GM12873 (cell line): ENCODE measurements around the gene SLC39A1.

Source experiments
- TF ChIP-seq, protein P1 (sequence below): IDR thresholded peaks from 2 replicates; pipeline ENCODE4 v1.5.1; 2012; ENCODE audit warnings: low read depth, mild to moderate bottlenecking, moderate library complexity, low read length, control low read depth; ENCODE audit not compliant: insufficient read depth; ENCODE audit errors: missing control alignments

Gene SLC39A1

DNA sequence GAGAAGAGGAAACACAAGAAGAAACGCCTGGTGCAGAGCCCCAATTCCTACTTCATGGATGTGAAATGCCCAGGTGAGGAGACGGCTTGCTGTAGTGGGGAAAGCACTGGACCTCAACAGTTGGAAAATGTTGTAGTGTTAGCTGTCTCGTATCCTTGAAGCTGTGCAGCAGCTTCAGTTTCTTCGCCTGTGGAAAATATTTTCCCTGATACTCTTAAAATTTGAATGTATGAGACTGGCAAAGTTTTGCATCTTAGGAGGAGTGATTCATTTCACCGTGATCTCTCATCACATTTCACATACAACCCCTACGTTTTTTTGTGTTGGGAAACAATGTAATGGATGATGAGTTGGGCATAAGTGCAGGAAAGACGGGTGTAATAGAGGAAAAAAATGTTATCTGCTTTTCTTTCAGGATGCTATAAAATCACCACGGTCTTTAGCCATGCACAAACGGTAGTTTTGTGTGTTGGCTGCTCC is 27.9 kb upstream of the SLC39A1 start:
- TF ChIP-seq, protein P1, sequence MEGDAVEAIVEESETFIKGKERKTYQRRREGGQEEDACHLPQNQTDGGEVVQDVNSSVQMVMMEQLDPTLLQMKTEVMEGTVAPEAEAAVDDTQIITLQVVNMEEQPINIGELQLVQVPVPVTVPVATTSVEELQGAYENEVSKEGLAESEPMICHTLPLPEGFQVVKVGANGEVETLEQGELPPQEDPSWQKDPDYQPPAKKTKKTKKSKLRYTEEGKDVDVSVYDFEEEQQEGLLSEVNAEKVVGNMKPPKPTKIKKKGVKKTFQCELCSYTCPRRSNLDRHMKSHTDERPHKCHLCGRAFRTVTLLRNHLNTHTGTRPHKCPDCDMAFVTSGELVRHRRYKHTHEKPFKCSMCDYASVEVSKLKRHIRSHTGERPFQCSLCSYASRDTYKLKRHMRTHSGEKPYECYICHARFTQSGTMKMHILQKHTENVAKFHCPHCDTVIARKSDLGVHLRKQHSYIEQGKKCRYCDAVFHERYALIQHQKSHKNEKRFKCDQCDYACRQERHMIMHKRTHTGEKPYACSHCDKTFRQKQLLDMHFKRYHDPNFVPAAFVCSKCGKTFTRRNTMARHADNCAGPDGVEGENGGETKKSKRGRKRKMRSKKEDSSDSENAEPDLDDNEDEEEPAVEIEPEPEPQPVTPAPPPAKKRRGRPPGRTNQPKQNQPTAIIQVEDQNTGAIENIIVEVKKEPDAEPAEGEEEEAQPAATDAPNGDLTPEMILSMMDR: no peak

DNA sequence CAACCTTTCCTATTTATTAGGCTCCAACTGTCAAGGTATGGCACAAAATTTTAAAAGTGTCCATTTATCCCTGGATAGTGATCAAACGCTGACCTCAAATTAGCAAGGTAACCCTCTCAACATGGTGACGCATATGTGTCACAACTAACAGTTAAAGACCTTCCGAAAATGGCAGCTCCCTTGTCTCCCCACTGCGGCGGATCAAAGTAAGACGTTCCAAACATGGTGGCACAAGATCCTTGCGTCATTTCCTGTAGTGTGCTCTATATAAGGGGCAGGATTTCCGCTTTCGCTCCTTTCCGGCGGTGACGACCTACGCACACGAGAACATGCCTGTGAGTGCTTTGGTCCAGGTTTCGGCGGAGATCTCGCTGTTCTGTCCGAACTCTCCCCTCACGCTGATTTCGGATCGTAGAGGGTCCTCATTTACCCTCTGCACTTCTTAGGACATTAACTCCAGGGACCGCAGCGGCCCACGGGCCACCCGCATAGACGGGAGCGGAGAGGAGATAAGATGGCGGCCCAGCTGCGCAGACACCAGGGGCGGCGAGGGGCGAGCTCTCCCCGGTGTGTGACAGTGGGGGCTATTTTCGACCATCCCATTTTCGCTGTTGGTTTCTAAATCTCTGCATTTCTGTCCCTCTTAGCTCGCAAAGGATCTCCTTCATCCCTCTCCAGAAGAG is 27.3 kb upstream of the SLC39A1 start, which contains the start of gene RPS27:
RPS27 (plus strand) TSS at position 295 of the 683 bp plus-strand sequence; CDS start at position 330, 35 bp downstream.
- TF ChIP-seq, protein P1: no peak

DNA sequence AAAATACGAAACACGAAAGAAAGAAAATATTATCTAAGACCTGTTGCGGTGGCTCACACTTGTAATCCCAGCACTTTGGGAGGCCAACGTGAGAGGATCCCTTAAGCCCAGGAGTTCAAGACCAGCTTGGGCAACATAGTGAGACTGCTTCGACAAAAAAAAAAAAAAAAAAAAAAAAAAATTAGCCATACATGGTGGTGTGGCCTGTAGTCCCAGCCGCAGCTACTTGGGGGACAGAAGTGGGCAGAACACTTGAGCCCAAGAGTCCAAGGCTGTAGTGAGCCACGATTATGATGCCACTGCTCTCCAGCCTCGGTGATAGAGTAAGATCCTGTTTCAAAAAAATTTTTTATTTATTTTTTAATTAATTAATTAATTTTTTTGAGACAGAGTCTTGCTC is 24.3 kb upstream of the SLC39A1 start:
- TF ChIP-seq, protein P1: no peak

DNA sequence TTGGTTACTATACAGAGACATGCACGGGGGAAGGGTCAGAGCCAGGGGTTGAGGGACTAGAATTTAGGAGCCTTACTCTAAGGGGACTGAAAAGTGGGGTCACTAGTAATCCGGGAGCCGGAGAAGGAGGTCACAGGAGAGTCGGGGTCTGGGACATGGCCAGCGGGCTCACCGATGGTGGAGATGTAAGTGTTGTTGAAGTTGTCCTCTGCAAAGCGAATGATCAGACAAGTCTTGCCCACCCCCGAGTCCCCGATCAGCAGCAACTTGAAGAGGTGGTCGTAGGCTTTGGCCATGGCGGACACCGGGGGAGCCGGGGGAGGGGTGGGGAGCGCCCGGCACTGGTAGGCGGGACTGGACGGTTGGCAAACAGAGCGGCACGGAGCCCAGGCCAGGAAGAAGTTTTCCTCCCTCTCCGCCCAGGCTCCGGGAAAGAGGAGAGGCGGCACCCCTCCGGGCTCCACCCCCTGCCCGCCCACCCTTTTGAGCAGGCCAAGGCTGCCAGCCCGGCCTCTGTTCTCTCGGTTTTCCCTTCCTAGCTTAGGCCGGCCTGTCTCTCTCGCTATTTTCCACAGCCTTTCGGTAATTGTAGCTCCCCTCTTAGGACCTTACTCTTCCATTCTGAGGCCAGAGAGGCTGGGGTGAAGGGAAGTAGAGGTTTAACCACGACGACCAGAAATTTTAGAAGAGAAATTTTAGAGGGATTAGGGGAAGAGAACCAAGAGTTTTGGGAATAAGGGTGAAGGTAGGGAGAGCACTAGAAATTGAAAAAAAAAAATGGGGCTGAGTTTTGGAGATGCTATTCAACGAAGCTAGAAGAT is 22.8 kb upstream of the SLC39A1 start, which contains the start of gene RAB13:
RAB13 (minus strand) TSS at position 399 of the 821 bp plus-strand sequence; CDS start at position 296, 103 bp downstream.
- TF ChIP-seq, protein P1: no peak

DNA sequence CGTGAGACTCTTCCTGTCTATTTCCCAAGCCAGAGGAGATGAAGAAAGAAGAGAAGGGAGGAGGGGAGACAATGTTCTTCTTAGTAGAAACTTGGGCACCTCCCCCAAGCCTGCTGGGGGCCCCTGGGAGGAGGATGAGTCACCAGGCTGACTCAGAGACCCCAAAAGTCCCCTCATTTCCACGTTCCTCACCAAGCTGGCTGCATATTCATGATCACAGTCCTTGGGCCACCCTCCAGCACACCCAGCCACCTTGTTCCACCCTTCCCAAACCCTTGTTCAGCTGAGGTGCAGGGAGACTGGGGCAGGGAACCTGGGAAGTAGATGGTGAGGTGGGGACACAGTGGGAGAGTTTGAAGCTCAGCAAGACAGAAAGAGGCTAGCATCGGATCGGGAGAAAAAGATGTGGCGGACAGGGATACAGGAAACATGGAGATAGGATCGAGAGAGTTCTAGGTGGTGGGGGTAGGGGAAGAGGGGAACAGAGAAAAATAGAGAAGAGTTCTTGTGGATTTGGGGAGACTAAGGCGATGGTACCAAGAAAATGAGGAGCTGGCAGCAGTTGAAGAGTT is 22.1 kb upstream of the SLC39A1 start:
- TF ChIP-seq, protein P1: no peak

DNA sequence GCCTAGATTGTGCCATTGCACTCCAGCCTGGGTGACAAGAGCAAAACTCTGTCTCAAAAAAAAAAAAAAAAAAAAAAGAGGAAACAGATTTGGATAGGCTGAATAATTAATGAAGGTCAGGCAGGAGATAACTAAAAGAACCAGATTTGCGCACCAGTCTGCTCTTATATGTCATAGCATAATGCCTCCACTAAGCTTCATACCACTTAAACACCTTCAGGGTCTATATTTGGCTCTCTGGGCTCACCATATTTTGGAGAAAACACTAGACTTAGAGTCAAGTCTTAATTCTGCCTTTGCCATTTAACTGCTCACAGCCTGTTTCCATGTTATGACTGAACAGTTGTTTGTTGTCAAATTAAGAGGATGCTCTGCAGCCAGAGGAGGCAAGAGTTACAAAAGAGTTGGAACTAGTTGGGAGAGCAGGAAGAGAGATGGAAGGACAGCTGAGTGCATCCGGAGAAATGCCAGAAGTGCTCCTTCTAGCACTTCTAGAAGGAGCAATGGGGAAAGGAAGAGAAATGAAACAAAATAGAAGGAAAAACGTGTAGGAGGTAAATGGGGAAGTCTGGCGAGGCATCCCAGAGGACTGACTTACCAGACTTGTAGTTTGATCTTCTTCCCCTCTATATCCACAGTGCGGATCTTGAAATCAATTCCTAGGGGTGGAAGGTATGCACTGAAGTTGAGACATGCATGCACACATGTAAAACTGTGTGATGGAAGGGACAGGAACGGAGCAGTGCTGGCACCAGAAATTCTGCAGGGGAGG is 21.0 kb upstream of the SLC39A1 start:
- TF ChIP-seq, protein P1: no peak
